Prostate gland (tissue), 2 donors: ENCODE results near the gene TUBB4B.
A peak's percentile ranks its signal among the peaks of the same experiment; 100 is the strongest.

Source experiments
- CTCF ChIP-seq, 4 experiments: fragments of 200-600 bp in 2 of 4; fragments of 450-650 bp in 2 of 4; sonication (generic) in 2 of 4; IDR thresholded peaks; 1 replicate in 3 of 4; 2 replicates in 1 of 4; pipeline ENCODE4 v1.5.1; 2016 to 2019; ENCODE audit warnings: antibody characterized with exemption in 4 of 4, mild to moderate bottlenecking in 2 of 4, moderate library complexity in 2 of 4
- POLR2A ChIP-seq: fragments of 450-650 bp; IDR thresholded peaks from one replicate; pipeline ENCODE4 v1.6.1; 2016; ENCODE audit warnings: antibody characterized with exemption, mild to moderate bottlenecking
- POLR2AphosphoS5 ChIP-seq: sonication (generic); formaldehyde crosslinking; IDR thresholded peaks from one replicate; pipeline ENCODE4 v1.6.1; 2017; ENCODE audit warnings: antibody characterized with exemption

- TF ChIP-seq CTCF (IDR thresholded peaks at IDR 0.05): no peak
- peak; percentile 96 for TF ChIP-seq POLR2AphosphoS5
- no peak for TF ChIP-seq POLR2A
Observed at GRCh38 chr9:137269231-137269772, 28.2 kb downstream of the TUBB4B start.
